Epithelial cell of proximal tubule (primary cell): ENCODE data around the gene NTM. TPM values are rescaled to one million over a fixed set of nuclear protein-coding genes. Genes with fewer than 3 reads are reported as not detected.

Experiments
- DNase-seq: peaks from one replicate; pipeline ENCODE4 v3.0.0-alpha.2; 2011; ENCODE audit warnings: low read depth
- H3K4me3 ChIP-seq: 2 replicates; pipeline ENCODE4 v1.5.1; 2011; ENCODE audit warnings: low read depth, mild to moderate bottlenecking, low read length
- CTCF ChIP-seq: conservative IDR thresholded peaks from 2 replicates; pipeline ENCODE4 v1.5.1; 2012; ENCODE audit warnings: low read depth, mild to moderate bottlenecking, low read length
- total RNA-seq: library from RNA; depleted of rRNA; stranded (reverse); fragments of >200 nt; gene quantifications from 2 replicates; pipeline ENCODE4 v1.2.3, GENCODE V29; 2015

NTM gene
- total RNA-seq, 1 donor from 2014 or later, result 5.3 TPM

- no peak for DNase-seq
- no peak overlapping the region for H3K4me3 ChIP-seq
- no peak for TF ChIP-seq CTCF
These were observed 749.2 kb downstream of the NTM start for GRCh38 chr11:132119573-132119972.

- H3K4me3 ChIP-seq, result no peak overlapping the region
- TF ChIP-seq CTCF, result no peak
These were observed 752.3 kb downstream of the NTM start for GRCh38 chr11:132122735-132123134.

DNA sequence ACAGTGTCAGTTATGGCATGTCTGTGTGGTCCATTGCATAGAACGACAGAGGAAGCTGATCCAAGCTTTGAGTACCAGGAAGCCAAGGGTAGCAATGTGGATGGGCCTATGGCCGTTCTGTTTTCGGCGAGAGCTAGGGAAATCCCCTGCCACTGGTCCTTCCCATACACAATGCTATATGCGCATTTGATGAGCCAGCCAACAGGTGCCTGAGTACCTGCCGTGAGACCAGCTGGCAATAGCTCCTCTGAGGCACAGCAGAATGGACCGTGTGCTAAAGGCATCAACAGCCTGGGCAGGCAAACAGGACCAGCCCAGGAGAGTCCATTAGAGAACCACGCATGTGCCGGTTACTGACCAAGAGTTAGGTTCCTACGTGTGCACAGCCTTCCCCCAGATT, 753.0 kb downstream of the NTM start:
- no peak overlapping the region for H3K4me3 ChIP-seq
- DNase-seq, result no peak
- TF ChIP-seq CTCF, result no peak

More at GRCh38 chr11:132122735-132123134, 752.3 kb downstream of the NTM start:
- no peak for DNase-seq

GRCh38 chr11:132123854-132124835, 753.7 kb downstream of the NTM start:
- no peak overlapping the region for H3K4me3 ChIP-seq
- DNase-seq, result no peak
- peak; percentile 35 for TF ChIP-seq CTCF

DNA sequence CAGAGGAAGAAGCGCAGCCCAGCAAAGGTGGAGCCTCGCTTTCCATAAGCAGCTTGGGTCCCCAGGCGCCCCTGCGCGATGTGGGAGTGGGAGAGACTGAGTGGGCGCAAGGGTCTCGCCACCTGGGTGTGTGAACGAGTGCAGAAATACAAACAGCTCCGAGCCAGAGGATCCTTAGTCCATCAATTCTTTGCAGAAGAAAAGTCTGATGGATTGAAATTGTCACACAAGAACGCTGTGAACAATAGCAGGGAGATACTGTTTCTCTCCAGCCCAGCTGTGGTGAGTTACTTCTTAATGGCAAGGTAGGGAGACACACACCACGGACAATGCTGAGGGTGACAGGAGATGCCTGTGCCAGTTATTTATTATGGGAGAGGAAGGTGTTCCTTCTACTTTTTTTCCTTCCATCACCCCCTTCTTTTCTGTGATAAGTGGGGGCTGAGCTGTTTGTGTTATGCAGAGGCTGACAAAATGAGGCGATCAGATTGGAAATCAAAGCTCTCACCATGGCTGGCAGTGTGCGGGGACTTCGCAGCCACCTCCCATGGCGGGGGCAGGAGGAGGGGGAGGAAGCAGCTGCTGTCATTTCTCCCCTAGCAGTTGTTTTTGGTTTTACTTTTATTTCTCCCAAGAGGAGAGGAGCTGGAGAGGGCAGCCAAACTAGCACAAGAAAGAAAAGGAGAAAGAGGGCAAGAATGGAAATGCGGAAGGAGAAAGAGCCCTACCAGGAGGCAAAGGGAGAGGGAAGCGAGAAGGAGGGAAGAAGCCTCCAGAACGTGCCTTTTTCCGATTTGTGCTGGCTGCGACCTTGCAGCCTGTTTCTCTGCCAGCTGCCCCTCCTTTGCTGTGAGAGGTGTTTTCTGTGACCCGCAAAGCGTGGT, 755.8 kb downstream of the NTM start:
- peak overlapping the region; percentile 38 for H3K4me3 ChIP-seq
- no peak for TF ChIP-seq CTCF
- no peak for DNase-seq

- H3K4me3 ChIP-seq, result peak overlapping the region; percentile 38
- no peak for DNase-seq
- TF ChIP-seq CTCF, result peak; percentile 92
These were observed 756.8 kb downstream of the NTM start for GRCh38 chr11:132126973-132127899.
